DND-41 (cell line): ENCODE measurements around the gene RNF112.

ENCODE experiments used
- EZH2 ChIP-seq: IDR thresholded peaks from 3 replicates; pipeline ENCODE4 v1.6.1; 2012; ENCODE audit warnings: borderline replicate concordance, low read depth, mild to moderate bottlenecking, moderate library complexity, low read length, inconsistent platforms; ENCODE audit not compliant: severe bottlenecking
- TF ChIP-seq, protein P1 (sequence below): IDR thresholded peaks from 2 replicates; pipeline ENCODE4 v1.5.1; 2012; ENCODE audit warnings: borderline replicate concordance, low read length, moderate library complexity, mild to moderate bottlenecking; ENCODE audit not compliant: poor library complexity, severe bottlenecking; ENCODE audit errors: extremely low read depth

DNA sequence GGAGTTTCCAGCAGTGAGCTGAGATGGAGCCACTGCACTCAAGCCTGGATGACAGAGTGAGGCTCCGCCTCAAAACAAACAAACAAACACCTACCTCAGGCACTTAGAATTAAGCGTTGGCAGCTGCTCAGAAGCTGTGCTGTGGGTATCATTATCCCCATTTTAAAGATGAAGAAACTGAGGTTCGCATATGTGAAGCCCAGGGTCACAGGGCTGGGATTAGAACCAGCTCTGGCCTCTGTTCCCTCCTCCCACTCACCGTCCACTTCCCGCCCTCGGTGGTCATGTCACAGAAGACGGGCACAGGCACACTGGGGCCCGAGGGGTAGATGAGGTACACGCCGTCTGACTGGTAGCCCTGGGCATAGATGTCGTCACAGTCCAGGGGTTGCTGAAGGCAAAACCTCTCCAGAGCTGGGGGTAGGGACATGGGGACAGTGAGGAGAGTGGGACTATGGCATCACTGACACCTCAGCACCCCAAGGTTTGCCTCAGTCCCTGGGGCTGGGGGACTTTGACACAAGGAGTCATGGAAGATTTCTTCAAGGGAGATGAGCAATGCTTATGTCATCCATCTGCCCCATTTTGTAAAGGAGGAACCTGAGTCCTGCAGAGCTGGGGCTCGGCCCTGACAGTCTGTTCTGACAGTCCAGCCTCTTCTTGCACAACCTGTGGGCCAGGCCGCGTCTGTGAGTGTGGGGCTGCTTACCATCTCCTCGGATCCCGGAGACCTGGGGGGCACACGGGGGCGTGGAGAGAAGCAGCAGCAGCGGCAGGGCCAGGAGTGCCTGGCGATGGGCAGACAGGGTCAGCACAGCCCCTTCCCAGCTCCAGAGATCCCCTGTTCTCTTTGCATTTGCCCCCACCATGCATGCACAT lies 24.7 kb upstream of the RNF112 start:
- TF ChIP-seq, protein P1, sequence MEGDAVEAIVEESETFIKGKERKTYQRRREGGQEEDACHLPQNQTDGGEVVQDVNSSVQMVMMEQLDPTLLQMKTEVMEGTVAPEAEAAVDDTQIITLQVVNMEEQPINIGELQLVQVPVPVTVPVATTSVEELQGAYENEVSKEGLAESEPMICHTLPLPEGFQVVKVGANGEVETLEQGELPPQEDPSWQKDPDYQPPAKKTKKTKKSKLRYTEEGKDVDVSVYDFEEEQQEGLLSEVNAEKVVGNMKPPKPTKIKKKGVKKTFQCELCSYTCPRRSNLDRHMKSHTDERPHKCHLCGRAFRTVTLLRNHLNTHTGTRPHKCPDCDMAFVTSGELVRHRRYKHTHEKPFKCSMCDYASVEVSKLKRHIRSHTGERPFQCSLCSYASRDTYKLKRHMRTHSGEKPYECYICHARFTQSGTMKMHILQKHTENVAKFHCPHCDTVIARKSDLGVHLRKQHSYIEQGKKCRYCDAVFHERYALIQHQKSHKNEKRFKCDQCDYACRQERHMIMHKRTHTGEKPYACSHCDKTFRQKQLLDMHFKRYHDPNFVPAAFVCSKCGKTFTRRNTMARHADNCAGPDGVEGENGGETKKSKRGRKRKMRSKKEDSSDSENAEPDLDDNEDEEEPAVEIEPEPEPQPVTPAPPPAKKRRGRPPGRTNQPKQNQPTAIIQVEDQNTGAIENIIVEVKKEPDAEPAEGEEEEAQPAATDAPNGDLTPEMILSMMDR, result no peak
- TF ChIP-seq EZH2, result no peak
